ENCODE measurements around the gene KDM6A. TPM values are rescaled to one million over a fixed set of nuclear protein-coding genes. Genes with fewer than 3 reads are reported as not detected.

KDM6A gene
- polyA plus RNA-seq, 1 donor (not counting 4 experiments of a cell fraction or from before 2014, with no cell fraction given), result 64.2 TPM

DNA sequence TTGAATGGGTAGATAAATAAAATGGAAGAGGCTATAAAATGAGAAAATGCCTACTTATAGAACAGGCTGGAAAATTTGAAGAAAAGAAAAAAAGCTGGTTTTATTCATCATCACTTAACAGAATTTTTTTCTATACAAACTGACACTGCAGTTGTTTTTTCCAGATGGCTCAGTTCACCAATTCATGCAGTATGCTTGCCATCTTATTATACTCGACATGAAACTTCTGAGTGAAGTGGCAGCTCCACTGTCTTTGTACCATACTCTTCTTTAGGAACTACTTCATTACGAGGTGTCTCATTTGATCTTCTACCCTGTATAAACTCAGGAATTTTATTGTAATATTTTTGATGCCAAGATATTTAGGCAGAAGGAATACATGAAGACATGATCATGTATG, 153.0 kb downstream of the KDM6A start:
- Histone ChIP-seq H3K27ac (ENCODE audit: control insufficient read depth, insufficient read depth, low read length) (no peak overlapping the region), H3K9me3 (ENCODE audit: control insufficient read depth, low read depth, low read length) (no peaks in the 10 kb centered on the region), H4K20me1 (ENCODE audit: control insufficient read depth, extremely low read depth, insufficient read depth, low read length) (peaks cover 3% of the 10 kb centered on the region), H3K36me3 (ENCODE audit: control insufficient read depth in 2 of 2, extremely low read depth in 1 of 2, insufficient read depth in 2 of 2, low read length in 2 of 2) (peaks cover 3 to 4% of the 10 kb centered on the region in 2 experiments), H3K9me1 (ENCODE audit: control insufficient read depth, extremely low read depth, insufficient read depth, low read length) (no peaks in the 10 kb centered on the region), H3K4me2 (ENCODE audit: control insufficient read depth, extremely low read depth, insufficient read depth, low read depth, low read length) (no peak overlapping the region), H3K27me3 (ENCODE audit: control insufficient read depth, extremely low read depth, insufficient read depth, low read length) (no peaks in the 10 kb centered on the region), H3K4me3 (ENCODE audit: control insufficient read depth in 2 of 3, extremely low read depth in 1 of 3, insufficient read depth in 2 of 3, low read depth in 1 of 3, low read length in 3 of 3) (no peak overlapping the region), H3K79me2 (ENCODE audit: control insufficient read depth, insufficient read depth, low read length) (peaks cover 94% of the 10 kb centered on the region), H3K9ac (ENCODE audit: control insufficient read depth, extremely low read depth, insufficient read depth, low read length) (no peak overlapping the region), H3K4me1 (ENCODE audit: control insufficient read depth, extremely low read depth, insufficient read depth, low read length) (no peaks in the 10 kb centered on the region), H2AFZ (ENCODE audit: control insufficient read depth, low read length) (no peak overlapping the region)
- TF ChIP-seq, protein P1, sequence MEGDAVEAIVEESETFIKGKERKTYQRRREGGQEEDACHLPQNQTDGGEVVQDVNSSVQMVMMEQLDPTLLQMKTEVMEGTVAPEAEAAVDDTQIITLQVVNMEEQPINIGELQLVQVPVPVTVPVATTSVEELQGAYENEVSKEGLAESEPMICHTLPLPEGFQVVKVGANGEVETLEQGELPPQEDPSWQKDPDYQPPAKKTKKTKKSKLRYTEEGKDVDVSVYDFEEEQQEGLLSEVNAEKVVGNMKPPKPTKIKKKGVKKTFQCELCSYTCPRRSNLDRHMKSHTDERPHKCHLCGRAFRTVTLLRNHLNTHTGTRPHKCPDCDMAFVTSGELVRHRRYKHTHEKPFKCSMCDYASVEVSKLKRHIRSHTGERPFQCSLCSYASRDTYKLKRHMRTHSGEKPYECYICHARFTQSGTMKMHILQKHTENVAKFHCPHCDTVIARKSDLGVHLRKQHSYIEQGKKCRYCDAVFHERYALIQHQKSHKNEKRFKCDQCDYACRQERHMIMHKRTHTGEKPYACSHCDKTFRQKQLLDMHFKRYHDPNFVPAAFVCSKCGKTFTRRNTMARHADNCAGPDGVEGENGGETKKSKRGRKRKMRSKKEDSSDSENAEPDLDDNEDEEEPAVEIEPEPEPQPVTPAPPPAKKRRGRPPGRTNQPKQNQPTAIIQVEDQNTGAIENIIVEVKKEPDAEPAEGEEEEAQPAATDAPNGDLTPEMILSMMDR (optimal IDR thresholded peaks at IDR 0.05 in 1 of 3, IDR thresholded peaks at IDR 0.05 in 1 of 3, conservative IDR thresholded peaks at IDR 0.05 in 1 of 3; ENCODE audit: extremely low read depth in 1 of 3, insufficient read depth in 2 of 3, low read length in 3 of 3), result no peak
- TF ChIP-seq EZH2 (IDR thresholded peaks at IDR 0.05; ENCODE audit: low read length), result no peak
- dilution Hi-C loops (cut with MboI; ENCODE audit: extremely low pct_ligation_motif_present, low sequenced_read_pairs), result no loop called here
- DNase-seq (ENCODE audit: low read depth, low spot score) (no peak), FAIRE-seq (no peak)

DNA sequence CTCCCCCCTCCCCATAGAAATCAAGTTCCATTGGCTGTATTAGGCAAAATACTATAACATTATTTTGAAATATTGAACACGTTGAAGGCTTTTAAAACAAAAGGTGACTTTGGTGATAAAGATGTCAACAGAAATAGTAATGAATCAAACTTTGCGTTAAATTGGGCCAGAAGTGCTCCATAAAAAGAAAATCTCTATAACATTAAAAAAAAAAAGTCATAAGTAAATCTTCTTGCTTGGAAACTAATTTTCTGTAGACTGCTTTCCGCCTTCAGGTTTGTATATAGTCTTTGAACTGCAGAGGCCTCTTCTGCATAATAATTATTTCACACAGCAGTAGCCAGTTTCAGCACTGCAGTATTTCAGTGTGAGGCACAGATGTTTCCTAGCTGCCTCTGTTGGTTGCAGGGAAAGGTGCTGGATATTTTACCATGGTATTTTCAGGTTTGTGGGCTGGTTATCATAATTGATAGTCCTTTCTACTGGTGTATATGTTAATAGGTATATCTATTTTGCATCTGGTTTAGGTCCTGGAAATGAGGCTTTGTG, 158.9 kb downstream of the KDM6A start:
- no peak overlapping the region for H2AFZ ChIP-seq (ENCODE audit: control insufficient read depth, low read length)
- no peaks in the 10 kb centered on the region for H3K27me3 ChIP-seq (ENCODE audit: control insufficient read depth, extremely low read depth, insufficient read depth, low read length)
- no peaks in the 10 kb centered on the region for H3K9me3 ChIP-seq (ENCODE audit: control insufficient read depth, low read depth, low read length)
- H3K9me1 ChIP-seq (ENCODE audit: control insufficient read depth, extremely low read depth, insufficient read depth, low read length), result no peaks in the 10 kb centered on the region
- no peak overlapping the region for H3K9ac ChIP-seq (ENCODE audit: control insufficient read depth, extremely low read depth, insufficient read depth, low read length)
- H3K4me1 ChIP-seq (ENCODE audit: control insufficient read depth, extremely low read depth, insufficient read depth, low read length), result no peaks in the 10 kb centered on the region
- FAIRE-seq, result no peak
- no peak for DNase-seq (ENCODE audit: low read depth, low spot score)
- H3K4me2 ChIP-seq (ENCODE audit: control insufficient read depth, extremely low read depth, insufficient read depth, low read depth, low read length), result no peak overlapping the region
- H3K36me3 ChIP-seq (ENCODE audit: control insufficient read depth in 2 of 2, extremely low read depth in 1 of 2, insufficient read depth in 2 of 2, low read length in 2 of 2), result peaks cover 0 to 2% of the 10 kb centered on the region in 2 experiments
- no peak overlapping the region for H3K4me3 ChIP-seq (ENCODE audit: control insufficient read depth in 2 of 3, extremely low read depth in 1 of 3, insufficient read depth in 2 of 3, low read depth in 1 of 3, low read length in 3 of 3)
- H3K27ac ChIP-seq (ENCODE audit: control insufficient read depth, insufficient read depth, low read length), result no peak overlapping the region
- peaks cover 3% of the 10 kb centered on the region for H4K20me1 ChIP-seq (ENCODE audit: control insufficient read depth, extremely low read depth, insufficient read depth, low read length)
- TF ChIP-seq EZH2 (IDR thresholded peaks at IDR 0.05; ENCODE audit: low read length), result no peak
- TF ChIP-seq, protein P1 (optimal IDR thresholded peaks at IDR 0.05 in 1 of 3, IDR thresholded peaks at IDR 0.05 in 1 of 3, conservative IDR thresholded peaks at IDR 0.05 in 1 of 3; ENCODE audit: extremely low read depth in 1 of 3, insufficient read depth in 2 of 3, low read length in 3 of 3), result no peak
- peaks cover 68% of the 10 kb centered on the region for H3K79me2 ChIP-seq (ENCODE audit: control insufficient read depth, insufficient read depth, low read length)
- dilution Hi-C loops (cut with MboI; ENCODE audit: extremely low pct_ligation_motif_present, low sequenced_read_pairs), result no loop called here
